Measurements from ENCODE around the gene RAP1A. TPM values are rescaled to one million over a fixed set of nuclear protein-coding genes. Genes with fewer than 3 reads are reported as not detected.
"Not testable (repeated sequence)": the region's sequence is repeated elsewhere in the genome, so short reads cannot be mapped to it uniquely, and the experiment has no call there.

The RAP1A gene
- total RNA-seq, 1 experiment from 2014 or later, result 68.7 TPM

- DNase-seq (ENCODE audit: low read depth), result no peak
Measured at GRCh38 chr1:111629190-111629954, 9.8 kb downstream of the RAP1A start.

- no peak for DNase-seq (ENCODE audit: low read depth)
Measured at GRCh38 chr1:111630567-111630966, 11.0 kb downstream of the RAP1A start.

DNA sequence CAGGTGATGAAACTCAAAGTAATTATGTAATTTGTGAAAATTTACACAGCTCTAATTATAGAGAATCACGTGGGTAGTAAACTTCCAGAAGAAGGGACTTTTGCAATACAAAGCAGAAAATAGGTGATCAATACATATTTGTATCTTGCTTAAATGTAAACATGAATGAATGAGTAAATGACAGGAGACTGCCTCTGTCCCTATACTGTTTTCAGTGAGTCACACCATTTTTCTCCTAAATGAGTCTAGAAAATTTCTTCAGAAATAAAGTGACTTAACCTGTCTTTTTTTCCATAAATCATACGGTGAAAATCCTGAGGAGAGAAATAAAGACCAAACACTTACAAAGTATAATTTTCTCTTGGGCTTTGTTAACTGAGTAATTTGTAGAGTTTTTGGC lies 11.9 kb downstream of the RAP1A start:
- no peak for DNase-seq (ENCODE audit: low read depth)

GRCh38 chr1:111632771-111633170 lies 13.2 kb downstream of the RAP1A start:
- DNase-seq (ENCODE audit: low read depth), result not testable (repeated sequence)

- no peak for DNase-seq (ENCODE audit: low read depth)
Measured at GRCh38 chr1:111633736-111634247, 14.2 kb downstream of the RAP1A start.

DNA sequence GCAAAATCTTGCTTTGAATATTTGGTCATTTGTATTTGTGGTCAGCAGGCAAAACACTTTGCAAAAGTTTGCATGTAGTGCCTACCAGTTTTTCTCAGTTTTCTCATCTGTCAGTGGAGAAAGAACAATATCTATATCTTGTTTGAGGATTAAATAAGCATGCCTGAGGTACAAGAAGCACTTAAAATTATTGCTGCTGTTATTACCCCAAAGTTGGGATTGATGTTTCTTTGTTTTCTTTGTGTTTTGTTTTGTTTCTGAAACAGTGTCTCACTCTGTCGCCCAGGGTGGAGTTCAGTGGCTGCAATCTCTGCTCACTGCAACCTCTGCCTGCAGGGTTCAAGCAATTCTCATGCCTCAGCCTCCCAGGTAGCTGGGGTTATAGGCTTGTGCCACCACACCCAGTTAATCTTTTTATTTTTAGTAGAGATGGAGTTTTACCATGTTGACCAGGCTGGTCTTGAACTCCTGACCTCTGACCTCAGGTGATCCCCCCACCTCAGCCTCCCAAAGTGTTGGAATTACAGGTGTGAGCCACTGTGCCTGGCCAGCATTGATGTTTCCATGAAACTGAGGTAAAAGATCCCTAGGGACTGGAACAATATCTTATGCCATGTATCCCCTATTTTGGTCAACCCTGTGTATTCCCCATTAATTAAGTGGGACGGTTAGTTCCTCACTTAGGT lies 15.9 kb downstream of the RAP1A start:
- DNase-seq (ENCODE audit: low read depth), result no peak

DNA sequence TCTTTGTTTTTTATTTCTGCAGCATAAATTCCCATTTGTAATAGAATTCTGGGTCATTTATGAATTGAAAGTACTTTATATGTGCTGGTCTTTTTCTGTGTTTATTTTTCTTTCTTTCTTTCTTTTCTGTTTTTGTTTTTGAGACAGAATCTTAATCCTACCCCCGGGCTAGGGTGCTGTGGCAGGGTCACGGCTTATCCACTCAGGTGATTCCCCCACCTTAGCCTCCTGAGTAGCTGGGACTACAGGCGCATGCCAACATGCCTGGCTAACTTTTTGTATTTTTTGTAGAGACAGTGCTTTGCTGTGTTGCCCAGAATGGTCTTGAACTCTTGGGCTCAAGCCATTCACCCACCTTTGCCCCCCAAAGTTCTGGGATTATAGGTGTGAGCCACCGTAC lies 18.7 kb downstream of the RAP1A start:
- DNase-seq (ENCODE audit: low read depth), result no peak

DNA sequence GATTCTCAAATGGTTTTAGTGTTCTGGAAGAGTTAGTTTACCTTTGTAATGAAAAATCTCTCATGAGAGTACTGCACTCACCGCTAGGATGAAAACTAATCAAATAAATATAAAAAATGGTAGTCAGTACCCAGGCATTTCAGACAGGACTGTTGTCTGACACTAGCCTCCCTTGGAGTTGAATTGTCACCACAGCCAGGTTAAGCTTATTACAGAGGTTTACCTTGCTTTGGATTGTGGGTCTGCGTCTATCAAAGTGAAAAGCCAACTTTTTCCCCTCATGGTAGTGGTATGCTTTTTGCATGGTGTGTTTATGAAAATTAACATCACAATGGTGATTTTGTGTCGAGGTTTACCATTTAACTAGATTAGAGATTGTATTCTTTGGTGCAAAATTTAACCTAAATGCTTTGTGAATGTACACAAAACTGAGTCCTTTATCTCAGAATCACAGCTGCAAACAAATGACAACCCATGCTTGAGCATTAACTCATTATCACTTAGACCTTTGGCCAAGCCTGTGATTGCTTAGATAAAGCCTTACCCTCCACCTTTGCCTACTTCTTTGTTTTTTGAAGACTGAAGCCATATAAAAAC lies 20.1 kb downstream of the RAP1A start:
- DNase-seq (ENCODE audit: low read depth), result no peak

GRCh38 chr1:111643097-111643496 lies 23.5 kb downstream of the RAP1A start:
- no peak for DNase-seq (ENCODE audit: low read depth)

- no peak for DNase-seq (ENCODE audit: low read depth)
Measured at GRCh38 chr1:111643696-111644095, 24.1 kb downstream of the RAP1A start.

GRCh38 chr1:111644506-111644905 lies 24.9 kb downstream of the RAP1A start:
- DNase-seq (ENCODE audit: low read depth), result no peak

DNA sequence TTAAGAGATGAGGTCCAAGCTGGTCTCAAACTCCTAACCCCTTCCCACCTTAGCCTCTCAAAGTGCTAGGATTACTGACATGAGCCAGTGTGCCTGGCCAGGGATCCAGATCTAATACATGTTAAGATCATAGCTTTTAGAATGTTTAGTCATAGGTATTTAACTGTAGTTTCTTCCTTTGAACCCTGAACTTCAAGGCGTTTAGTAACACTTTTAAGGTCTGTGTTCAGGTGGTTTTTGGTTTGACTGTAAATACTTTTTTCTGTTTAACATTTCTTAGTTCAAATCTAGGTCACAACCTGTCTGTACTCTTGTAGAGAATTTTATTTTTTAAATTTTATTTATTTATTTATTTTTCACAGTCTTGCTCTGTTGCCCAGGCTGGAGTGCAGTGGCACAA lies 28.1 kb downstream of the RAP1A start:
- DNase-seq (ENCODE audit: low read depth), result no peak

DNA sequence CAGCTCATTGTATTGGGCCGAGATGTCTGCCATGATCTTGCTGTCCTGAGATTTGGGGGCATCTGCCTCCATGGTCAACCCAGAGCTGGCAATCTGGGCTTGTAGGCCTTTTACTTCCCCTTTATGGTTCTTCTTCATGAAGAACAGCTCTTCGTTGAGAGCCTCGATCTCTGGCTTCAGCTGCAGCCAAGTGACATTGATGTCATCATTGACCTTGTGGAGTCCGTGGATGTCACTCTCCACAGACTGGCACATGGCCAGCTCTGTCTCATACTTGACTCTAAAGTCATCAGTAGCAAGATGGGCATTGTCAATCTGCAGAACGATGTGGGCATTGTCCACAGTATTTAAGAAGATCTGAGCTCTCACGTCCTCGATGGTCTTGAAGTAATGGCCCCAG lies 29.2 kb downstream of the RAP1A start:
- DNase-seq (ENCODE audit: low read depth), result no peak

DNA sequence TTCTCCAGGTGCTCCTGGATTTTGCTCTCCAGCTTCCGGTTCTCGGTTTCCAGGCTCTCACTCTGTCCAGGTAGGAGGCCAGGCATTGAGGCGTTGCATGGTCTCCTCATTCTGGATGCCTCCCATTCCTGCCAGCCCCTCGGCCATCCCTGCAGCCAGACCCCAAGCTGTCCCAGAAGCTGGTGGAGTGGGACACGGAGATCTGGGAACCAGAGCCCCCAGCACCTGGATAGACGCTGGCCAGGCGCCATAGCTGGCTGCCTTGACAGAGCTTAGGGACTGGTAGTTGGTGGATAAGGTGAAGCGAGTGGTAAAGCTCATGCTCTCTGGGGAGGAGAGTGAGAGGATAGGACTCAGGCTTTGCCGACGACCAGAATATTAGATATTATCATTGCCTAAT lies 29.6 kb downstream of the RAP1A start:
- no peak for DNase-seq (ENCODE audit: low read depth)

DNA sequence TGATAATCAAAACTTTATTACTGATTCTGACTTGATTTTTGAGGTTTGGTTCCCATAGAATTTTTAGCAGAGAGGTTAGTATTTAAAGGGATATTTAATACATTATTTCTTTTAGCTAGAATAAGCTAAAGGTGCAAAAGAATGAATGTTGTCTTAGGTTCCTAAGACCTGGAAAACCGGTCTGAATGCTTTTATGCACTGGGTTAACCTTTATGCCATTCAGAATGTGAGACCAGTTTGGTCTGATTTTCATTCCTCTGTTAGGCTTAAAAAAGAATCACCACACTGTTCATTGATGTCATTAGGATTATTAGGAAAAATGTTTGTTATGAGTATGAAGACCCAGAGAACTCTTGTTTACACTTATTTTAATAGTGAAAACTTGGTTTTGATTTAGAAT lies 30.1 kb downstream of the RAP1A start:
- DNase-seq (ENCODE audit: low read depth), result no peak

- DNase-seq (ENCODE audit: low read depth), result no peak
Measured at GRCh38 chr1:111653709-111654108, 34.1 kb downstream of the RAP1A start.

DNA sequence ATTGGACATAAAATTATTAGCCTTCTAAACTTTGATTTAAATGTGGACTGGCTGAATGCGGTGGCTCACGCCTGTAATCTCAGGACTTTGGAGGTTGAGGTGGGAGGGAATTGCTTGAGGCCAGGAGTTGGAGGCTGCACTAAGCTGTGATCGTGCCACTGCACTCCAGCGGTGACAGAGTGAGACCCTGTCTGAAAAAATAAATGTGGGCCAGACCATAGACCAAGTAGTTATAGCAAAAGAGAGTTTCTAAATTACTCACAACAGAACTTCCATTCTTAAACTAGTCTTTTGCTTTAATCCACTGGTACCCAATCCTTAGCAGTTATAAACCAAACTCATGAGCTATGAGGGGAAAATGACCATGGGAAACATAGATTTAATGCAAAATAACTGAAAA lies 35.2 kb downstream of the RAP1A start:
- no peak for DNase-seq (ENCODE audit: low read depth)

- peak; percentile 66 for DNase-seq (ENCODE audit: low read depth)
Measured at GRCh38 chr1:111656086-111657017, 36.8 kb downstream of the RAP1A start.

GRCh38 chr1:111658622-111659021 lies 39.0 kb downstream of the RAP1A start:
- no peak for DNase-seq (ENCODE audit: low read depth)

GRCh38 chr1:111660204-111661150 lies 40.9 kb downstream of the RAP1A start:
- DNase-seq (ENCODE audit: low read depth), result no peak

DNA sequence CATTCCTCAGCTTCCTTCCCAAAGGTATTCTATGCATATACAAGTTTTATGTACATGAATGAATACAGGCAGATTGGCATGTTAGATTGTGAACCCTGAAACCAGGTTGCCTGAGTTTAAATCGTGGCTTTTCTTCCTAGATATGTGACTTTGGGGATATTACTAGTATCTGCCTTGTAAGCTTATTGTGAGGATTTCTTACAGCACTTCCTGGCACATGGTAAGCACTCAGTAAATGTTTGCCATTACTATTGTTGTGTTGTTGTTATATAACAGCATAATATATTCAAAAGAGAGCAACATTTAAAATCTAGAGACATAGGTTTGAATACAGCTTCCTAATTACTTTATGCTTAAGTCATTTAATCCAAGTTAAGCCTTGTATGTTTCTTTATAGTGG lies 45.1 kb downstream of the RAP1A start:
- no peak for DNase-seq (ENCODE audit: low read depth)
